HuH-7 (cell line): ENCODE measurements around the gene CCDC112.
"Not testable (repeated sequence)": the region's sequence is repeated elsewhere in the genome, so short reads cannot be mapped to it uniquely, and the experiment has no call there.

ENCODE experiments used
- DNase-seq: peaks from one replicate; pipeline ENCODE4 v3.0.0; 2011; ENCODE audit warnings: low spot score

Gene CCDC112

DNA sequence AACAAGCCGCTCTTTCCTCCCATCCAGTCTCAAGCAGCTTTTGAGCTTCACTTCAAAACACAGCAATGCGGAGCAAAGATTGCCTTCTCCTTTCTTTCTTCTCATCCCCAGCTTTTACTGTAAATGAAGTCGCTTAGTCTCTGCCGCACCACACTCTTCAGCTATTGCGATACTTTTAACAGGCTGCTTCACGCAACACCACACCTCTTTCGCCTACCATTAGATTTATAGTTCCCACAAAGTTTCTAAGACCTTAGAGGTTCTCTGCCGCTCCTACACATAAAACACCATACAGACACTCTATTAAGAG, 34.5 kb downstream of the CCDC112 start:
- no peak for DNase-seq

DNA sequence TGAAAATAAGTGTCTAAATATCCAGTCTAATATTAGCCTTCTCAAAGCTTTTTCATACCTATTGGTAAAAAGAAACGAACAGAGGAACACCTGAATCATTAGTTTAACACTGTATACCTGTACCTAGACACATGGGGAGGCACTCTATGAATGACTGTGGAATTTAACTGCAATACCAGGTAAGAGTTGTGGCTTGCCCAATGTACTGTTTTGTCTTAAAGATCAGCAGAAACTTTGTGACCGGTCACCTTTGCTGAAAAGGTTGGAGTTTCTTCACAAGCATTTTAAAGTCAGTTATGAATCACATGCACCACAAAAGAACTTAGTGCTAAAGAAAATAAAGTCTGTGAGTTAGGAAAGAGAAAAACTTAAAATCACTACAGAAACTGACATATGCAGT, 36.2 kb downstream of the CCDC112 start:
- DNase-seq, result no peak

DNA sequence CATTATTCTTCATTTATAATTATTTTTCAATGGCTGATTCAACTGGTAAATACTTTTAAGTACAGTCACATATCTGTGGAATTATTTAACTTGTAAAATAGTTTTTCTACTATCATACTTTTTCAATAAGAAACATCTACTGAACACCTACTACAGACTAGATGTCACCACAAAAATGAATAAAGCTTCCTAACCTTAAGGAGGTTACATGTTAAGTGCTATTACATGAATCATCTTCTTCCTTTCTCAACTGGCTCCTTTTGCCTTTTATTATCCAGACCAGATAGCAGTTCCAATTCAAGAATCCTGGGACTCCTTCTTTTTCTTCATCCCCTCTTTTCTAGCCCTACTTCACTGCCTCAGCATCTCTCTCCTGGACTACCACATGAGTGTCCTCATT, 38.5 kb downstream of the CCDC112 start:
- no peak for DNase-seq

DNA sequence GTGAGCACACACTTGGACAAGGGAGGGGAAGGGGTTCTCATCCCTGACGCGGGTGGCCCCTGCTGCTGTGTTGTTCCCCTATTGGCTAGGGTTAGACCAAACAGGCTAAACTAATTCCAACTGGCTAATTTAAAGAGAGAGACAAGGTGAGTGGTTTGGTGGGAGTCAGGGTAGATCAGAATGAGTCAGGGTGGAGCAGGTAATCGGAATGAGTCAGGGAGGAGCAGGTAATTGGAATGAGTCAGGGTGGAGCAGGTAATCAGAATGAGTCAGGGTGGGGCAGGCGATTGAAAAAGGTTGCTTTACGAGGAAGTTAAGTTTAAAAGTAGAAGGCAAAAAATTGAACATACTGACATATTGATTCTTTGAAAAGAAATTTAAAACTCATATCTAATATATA, 47.1 kb downstream of the CCDC112 start:
- DNase-seq, result not testable (repeated sequence)

DNA sequence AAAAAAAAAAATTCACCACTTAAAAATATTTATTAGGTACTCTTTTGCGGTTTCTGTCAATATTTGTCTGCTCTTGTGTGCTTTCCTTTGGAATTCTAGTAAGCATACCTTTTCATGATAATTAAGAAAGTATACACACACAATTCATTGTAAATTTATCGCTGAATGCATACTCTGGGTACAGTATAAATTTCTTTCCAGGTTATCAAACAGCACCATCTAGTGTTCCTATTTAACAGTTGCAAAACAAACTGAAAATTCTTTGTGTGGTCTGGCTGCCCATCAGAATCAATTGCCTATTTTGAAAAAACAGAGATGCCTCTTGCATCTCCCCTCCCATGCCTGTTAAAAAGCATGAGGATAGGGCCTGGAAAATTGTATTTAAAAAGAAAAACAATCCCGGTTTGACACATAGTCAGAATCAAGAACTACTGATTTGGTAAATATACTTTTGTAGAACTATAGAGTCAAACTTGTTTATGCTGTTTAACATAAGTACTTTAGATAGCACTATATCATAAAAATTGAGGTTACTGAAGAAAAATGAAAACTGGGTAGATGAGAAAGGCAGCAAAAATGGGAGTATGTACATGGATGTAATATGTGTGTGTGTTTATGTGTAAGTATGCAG, 50.0 kb downstream of the CCDC112 start:
- DNase-seq, result no peak

DNA sequence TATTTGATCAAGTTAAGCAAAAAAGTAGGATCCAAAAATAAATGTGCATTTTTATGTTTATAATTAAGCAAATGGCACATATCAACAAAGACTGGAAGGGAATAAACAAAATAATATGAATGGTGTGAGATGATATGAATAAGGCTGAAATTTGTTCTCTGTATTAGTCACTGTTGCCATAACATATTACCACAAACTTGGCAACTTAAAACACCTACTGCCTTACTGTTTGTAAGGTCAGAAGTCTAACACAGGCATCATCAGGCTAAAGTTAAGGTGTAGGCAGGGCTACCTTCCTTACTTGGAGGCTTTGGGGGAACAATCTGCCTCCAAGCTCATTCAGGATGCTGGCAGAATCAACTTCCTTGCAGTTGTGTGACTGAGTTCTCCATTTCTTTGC, 53.0 kb downstream of the CCDC112 start:
- DNase-seq, result no peak

DNA sequence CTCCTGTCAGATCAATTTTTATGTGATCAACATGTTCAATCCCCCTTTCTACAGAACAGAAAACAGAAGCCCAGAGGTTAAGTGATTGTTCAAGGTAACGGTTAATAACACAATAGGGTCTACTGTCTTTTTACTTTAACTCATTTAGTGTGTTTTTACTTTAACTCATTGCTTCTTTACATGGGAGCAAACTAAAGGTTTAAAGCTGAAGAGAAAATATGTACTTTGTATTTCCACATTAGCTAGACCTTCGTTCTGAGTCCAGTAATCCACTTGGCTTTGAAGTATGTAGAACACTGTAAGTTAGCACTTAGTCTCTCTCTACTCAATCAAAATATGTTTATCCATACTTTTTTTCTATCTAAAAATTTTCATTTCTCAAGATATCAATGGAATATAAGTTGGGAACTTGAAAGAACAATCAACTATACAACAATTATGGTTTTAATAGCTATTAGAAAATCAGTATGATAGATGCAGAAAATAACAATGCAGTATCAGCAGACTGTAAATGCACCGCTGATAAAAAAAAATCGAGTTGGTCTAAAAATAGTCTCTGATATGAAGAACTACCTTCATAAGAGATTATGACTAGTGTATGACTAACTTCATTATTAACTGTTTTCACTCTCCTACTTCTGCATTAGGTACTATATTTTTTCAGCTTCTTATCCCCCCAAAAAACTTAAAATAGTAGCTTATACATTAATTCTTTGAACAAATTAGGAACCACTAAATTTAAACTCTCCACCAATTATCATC, 54.4 kb downstream of the CCDC112 start:
- no peak for DNase-seq

DNA sequence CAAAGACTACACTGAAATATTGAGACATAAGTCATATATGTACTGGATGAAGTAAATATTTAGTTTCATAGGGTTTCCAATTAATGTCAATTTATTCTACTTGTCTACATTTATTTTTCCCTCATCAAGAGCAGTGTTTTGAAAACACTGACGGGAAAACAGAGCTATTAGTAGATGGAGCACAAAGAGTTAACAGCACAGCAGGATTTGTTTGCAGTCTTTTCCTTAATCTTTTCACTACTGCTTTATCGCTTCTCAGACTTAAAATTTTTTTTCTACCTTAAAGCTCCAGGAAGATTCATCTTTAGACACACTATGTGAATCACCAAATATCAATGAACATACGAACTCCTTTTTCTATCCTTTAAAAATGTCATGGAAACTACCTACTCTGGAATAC, 59.4 kb downstream of the CCDC112 start:
- no peak for DNase-seq

DNA sequence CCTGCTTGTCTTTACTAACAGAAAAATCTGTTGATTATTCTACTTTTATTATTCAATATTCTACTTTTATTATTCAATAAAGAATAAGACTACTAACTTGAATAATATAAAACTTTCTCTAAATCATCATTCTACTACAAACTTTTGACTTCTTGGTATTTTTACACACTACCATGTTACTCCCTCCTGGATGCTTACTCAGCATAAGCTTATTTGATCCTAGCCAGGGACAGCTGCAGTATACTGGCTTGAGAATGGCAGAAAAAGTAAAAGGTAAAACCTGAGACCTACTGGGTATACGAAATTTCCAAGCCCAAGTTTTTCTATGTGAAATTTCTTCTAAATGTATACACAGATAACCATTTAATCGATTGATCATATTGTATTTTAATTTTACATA, 59.9 kb downstream of the CCDC112 start:
- no peak for DNase-seq

DNA sequence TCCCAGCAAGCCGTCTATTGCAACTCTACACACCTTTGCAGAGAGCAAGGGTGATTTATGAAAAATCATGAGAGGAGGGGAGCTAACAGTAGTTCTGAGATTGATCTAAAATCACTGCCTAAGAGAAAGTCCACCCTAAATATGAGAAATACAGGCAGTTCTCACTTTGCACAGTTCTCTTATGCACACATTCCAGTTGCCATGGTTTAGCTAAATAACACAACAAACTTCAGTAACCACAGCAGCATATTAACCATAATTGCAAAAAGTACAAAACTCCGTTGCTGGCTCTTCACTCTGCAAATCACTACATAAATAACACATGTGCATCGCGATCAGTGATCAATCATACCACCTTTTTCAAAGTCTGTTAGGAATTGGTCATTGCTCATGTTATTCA, 64.9 kb downstream of the CCDC112 start:
- no peak for DNase-seq

DNA sequence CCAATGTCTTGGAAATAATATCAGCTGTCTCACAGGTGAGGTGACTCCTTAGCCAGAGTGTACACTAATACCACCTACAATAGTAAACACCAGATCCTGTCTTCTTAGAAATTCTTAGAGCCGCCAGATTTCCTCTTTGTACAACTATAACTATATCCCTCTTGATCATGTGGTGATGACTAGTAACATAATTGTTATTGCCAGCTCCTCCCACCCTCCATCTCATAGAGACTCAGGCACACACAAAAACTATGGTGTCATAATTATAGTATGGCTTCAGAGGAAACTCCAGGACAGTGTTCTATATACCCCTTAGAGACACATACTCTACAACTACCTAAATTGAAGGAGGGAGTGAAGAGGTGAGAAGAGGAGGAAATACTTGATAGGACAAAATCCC, 66.8 kb downstream of the CCDC112 start:
- no peak for DNase-seq

DNA sequence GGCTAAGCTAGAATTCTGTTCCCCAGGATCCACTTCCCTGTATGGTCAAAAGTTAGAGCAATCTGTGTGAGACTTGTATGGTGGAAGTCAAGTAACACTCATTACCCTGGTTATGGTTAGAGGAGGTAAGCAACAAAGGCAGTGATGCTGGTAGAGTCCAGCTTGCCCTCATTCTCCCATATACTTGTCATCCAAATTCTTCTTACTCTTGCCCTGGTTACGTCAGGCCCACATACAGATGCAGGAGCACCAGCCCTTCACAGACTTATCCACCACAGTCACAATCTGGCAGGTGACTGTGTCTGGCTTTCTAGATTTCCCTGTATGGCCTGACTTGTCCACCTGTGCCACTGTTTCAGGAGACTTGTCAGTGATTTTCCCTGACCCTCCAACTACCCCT, 69.2 kb downstream of the CCDC112 start:
- DNase-seq, result no peak
